Activated CD8-positive, alpha-beta memory T cell treated with anti-CD3 and anti-CD28 coated beads, Interleukin-2, amount 10 ng/mL, durations not matched to agents 7 days and 5 days (primary cell): ENCODE results near the gene PBXIP1. TPM values are rescaled to one million over a fixed set of nuclear protein-coding genes. Genes with fewer than 3 reads are reported as not detected.
"Not testable (repeated sequence)": the region's sequence is repeated elsewhere in the genome, so short reads cannot be mapped to it uniquely, and the experiment has no call there.

ENCODE experiments used
- ATAC-seq: fragments of 150-1000 bp; cut with Tn5 transposase; one replicate; pipeline ENCODE4 v1.10.0; 2021; ENCODE audit warnings: moderate library complexity
- CTCF ChIA-PET: fragments of 350-600 bp; sonication (Branson Sonifier 250); formaldehyde crosslinking; loops from one replicate; lab custom pipeline; 2021; ENCODE audit warnings: antibody characterized with exemption; lab: Charles Lee
- DNase-seq: peaks from one replicate; pipeline ENCODE4 v3.0.0-alpha.2; 2020
- H3K27ac Mint-ChIP-seq: one replicate; pipeline ENCODE4 v1.8.0; 2021; ENCODE audit warnings: mild to moderate bottlenecking, mixed read lengths
- H3K27me3 Mint-ChIP-seq: one replicate; pipeline ENCODE4 v1.8.0; 2021; ENCODE audit warnings: mixed read lengths
- H3K36me3 Mint-ChIP-seq: one replicate; pipeline ENCODE4 v1.8.0; 2021; ENCODE audit warnings: mild to moderate bottlenecking, mixed read lengths
- H3K4me1 Mint-ChIP-seq: one replicate; pipeline ENCODE4 v1.8.0; 2021; ENCODE audit warnings: mixed read lengths
- H3K4me3 Mint-ChIP-seq: one replicate; pipeline ENCODE4 v1.8.0; 2021; ENCODE audit warnings: mild to moderate bottlenecking, moderate library complexity, mixed read lengths
- H3K9me3 Mint-ChIP-seq: one replicate; pipeline ENCODE4 v1.8.0; 2022; ENCODE audit warnings: low read depth, mixed read lengths
- total RNA-seq, 2 experiments: library from RNA; stranded (reverse); gene quantifications; one replicate each; pipeline ENCODE4 v1.2.3, GENCODE V29; 2021

PBXIP1 gene
- total RNA-seq, 2 experiments from 2014 or later, result 52.6 to 61.5 TPM

- no peaks in the 10 kb centered on the region for H3K9me3 Mint-ChIP-seq
- peak overlapping the region; percentile 35 for H3K27ac Mint-ChIP-seq
Measured at GRCh38 chr1:154934358-154934948, 21.4 kb downstream of the PBXIP1 start.

DNA sequence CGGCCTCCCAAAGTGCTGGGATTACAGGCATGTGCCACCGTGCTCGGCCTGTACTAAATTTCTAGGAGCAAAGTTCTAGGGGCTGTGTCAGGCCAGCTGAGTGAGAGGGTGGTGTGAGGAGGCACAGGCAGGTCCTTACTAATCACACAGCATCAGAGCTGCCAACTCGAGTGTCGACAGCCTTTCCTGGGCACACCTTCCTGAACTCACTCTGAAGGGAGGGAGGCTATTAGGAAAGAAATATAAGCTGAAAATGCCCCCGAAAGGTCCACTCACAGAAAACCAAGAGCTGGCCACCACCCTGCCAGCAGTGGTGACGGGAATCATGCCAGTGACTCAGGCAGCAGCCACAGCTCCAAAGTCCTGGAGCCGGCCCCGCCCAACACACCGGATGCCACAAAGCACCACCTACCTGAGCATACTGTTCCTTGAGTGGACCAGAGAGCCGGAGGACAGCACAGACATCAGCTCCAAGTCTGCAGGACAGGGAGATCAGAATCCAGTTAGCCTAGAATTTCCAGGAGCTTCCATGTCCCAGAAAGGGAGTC lies 23.9 kb downstream of the PBXIP1 start:
- CTCF ChIA-PET, result interaction anchor here (1.6 kb wide), 2 partner anchors 172 to 372 kb away, joined by 3 to 5 read pairs; no protein-coding TSS in a partner anchor
- no peak for DNase-seq
- H3K36me3 Mint-ChIP-seq, result peaks cover 24% of the 10 kb centered on the region
- no peak overlapping the region for H3K4me3 Mint-ChIP-seq
- H3K27me3 Mint-ChIP-seq, result no peaks in the 10 kb centered on the region
- no peak for ATAC-seq
- peaks cover 25% of the 10 kb centered on the region for H3K4me1 Mint-ChIP-seq
- no peak overlapping the region for H3K27ac Mint-ChIP-seq
- no peaks in the 10 kb centered on the region for H3K9me3 Mint-ChIP-seq

More at GRCh38 chr1:154934358-154934948, 21.4 kb downstream of the PBXIP1 start:
- H3K4me3 Mint-ChIP-seq, result no peak overlapping the region
- H3K36me3 Mint-ChIP-seq, result peaks cover 10% of the 10 kb centered on the region
- CTCF ChIA-PET, result interaction anchor here (0.6 to 4.2 kb wide), 3 partner anchors 21 to 83 kb away, joined by 3 to 23 read pairs (median 5); partner anchors contain the start of gene PBXIP1
- H3K4me1 Mint-ChIP-seq, result peaks cover 43% of the 10 kb centered on the region
- no peak for DNase-seq
- H3K27me3 Mint-ChIP-seq, result no peaks in the 10 kb centered on the region
- no peak for ATAC-seq

DNA sequence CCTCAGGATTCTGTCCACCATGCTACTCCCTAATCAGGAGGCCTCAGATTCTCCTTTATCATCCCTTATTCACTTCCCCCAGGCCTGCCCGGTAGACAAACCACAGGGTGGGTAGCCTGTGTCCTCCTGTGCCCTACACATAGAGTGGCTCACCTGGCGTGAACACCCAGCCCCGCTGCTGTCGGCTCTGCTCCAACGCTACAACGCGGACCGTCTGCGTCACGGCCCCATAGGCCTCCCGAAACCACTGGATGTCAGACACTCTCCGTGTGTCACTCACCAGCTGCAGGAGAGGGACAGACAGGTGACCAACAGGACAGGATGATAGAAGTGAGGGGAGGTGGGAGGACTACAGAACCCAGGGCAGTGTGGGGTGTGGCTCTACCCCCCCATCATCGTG lies 29.7 kb downstream of the PBXIP1 start:
- CTCF ChIA-PET, result interaction anchor here (0.8 to 1.4 kb wide), 3 partner anchors 10 to 165 kb away, joined by 3 to 4 read pairs (median 3); partner anchors contain the start of gene PMVK

DNA sequence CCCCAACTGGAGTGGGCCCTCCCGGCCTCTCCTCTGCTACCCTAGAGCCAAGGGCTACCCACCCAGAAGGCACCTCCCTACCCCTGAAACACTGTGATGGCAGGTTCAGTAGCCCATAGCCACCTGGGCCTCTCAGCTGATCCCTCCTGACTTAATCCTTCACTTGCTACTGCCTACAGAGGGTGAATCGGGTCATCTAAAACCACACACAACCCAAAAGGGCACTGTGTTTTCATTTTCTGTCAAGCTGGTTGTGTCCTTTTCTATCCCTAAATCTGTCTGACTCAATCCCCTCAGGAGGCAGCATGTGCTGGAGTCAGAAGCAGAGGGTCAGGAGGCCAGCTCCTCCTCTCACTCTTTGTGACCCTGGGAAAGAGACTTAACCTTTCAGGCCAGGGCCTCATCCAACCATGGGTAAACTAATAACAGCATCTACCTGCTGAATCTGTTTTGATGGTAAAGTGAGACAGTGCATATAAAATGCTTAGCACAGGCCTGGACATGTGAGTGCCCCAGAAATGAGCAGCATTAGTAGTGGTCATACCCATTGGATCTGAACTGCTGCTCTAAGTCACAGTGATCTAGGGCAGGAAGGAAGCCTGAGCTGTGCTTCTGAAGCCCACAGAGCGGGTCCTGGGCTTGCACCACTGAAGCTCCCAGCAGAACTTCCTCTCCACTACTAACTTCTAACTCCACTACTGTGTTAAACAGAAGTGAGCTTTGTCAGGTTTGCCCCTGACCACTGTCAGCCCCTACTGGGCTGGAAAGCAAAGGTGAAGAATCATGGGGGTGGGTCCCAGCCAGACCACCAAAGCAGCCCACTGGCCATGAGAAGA lies 30.3 kb downstream of the PBXIP1 start:
- H3K27me3 Mint-ChIP-seq, result no peaks in the 10 kb centered on the region
- peaks cover 43% of the 10 kb centered on the region for H3K36me3 Mint-ChIP-seq
- H3K27ac Mint-ChIP-seq, result peak overlapping the region; percentile 76
- H3K9me3 Mint-ChIP-seq, result no peaks in the 10 kb centered on the region
- CTCF ChIA-PET, result interaction anchor here (0.6 to 1.4 kb wide), 4 partner anchors 11 to 1779 kb away, joined by 3 to 5 read pairs (median 4); partner anchors contain the start of gene PMVK
- ATAC-seq (peak; percentile 65), DNase-seq (no peak)
- H3K4me1 Mint-ChIP-seq, result peaks cover 21% of the 10 kb centered on the region
- H3K4me3 Mint-ChIP-seq, result no peak overlapping the region

More for the DNA sequence above, 29.7 kb downstream of the PBXIP1 start:
- Mint-ChIP-seq H3K9me3 (no peaks in the 10 kb centered on the region), H3K4me1 (peaks cover 21% of the 10 kb centered on the region), H3K27me3 (no peaks in the 10 kb centered on the region), H3K36me3 (peaks cover 44% of the 10 kb centered on the region), H3K4me3 (no peak overlapping the region), H3K27ac (peak overlapping the region; percentile 76)
- ATAC-seq, result no peak
- DNase-seq, result no peak

DNA sequence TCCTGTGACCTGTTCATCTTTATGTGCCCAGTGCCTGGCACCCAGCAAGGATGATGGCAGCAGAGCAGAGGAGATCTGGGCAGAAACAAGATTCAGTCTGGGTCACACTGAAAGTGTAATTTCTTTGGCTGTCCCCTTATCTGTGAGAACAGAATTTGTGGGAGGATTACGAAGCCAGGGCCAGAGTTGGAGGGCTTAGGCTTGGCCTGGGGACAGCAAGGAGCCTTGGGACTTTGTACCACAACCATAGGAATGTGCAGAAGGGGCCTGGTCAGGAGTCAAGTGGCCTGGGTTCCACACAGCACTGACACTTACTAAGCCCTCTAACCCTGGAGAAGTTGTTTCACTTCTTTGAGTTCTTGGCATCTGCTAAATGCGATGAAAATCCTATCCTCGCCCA lies 32.2 kb downstream of the PBXIP1 start:
- DNase-seq (no peak), ATAC-seq (no peak)
- Mint-ChIP-seq H3K4me1 (peaks cover 21% of the 10 kb centered on the region), H3K27ac (no peak overlapping the region), H3K9me3 (no peaks in the 10 kb centered on the region), H3K4me3 (no peak overlapping the region), H3K27me3 (no peaks in the 10 kb centered on the region), H3K36me3 (peaks cover 37% of the 10 kb centered on the region)
- CTCF ChIA-PET, result interaction anchor here (1.6 kb wide), 1 partner anchor 161 kb away, joined by 3 read pairs; no protein-coding TSS in a partner anchor

DNA sequence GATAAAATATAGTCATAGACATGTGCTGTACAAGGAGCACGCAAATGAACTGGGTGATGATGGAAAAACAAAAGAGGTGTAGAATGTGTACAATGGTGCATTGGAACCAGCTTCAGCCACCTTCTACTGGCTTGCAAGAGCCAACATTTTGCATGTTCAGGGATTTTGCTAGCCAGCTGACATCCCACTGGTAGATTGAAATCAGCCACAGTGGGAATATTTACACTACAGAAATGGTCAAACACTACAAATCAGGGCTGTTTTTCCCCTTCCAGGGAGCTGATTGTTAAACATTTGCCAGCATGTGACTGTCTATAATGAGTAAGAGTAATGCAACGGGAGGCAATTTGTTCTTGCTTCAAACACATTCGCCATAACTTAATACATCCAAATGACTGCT lies 42.6 kb downstream of the PBXIP1 start:
- no peak overlapping the region for H3K27ac Mint-ChIP-seq
- no peaks in the 10 kb centered on the region for H3K9me3 Mint-ChIP-seq
- H3K4me1 Mint-ChIP-seq, result no peaks in the 10 kb centered on the region
- DNase-seq (no peak), ATAC-seq (no peak)
- H3K27me3 Mint-ChIP-seq, result no peaks in the 10 kb centered on the region
- no peak overlapping the region for H3K4me3 Mint-ChIP-seq
- peaks cover 12% of the 10 kb centered on the region for H3K36me3 Mint-ChIP-seq
- CTCF ChIA-PET, result interaction anchor here (1.8 kb wide), 1 partner anchor 35 kb away, joined by 6 read pairs; no protein-coding TSS in a partner anchor

GRCh38 chr1:154912755-154913154 lies 43.1 kb downstream of the PBXIP1 start:
- peaks cover 1% of the 10 kb centered on the region for H3K27me3 Mint-ChIP-seq
- H3K9me3 Mint-ChIP-seq, result no peaks in the 10 kb centered on the region
- DNase-seq (no peak), ATAC-seq (no peak)
- no peak overlapping the region for H3K4me3 Mint-ChIP-seq
- CTCF ChIA-PET, result interaction anchor here (1.8 kb wide), 1 partner anchor 34 kb away, joined by 6 read pairs; no protein-coding TSS in a partner anchor
- H3K27ac Mint-ChIP-seq, result no peak overlapping the region
- no peaks in the 10 kb centered on the region for H3K4me1 Mint-ChIP-seq
- H3K36me3 Mint-ChIP-seq, result peaks cover 12% of the 10 kb centered on the region

- Mint-ChIP-seq H3K9me3 (no peaks in the 10 kb centered on the region), H3K27ac (no peak overlapping the region), H3K27me3 (peaks cover 2% of the 10 kb centered on the region), H3K4me3 (no peak overlapping the region), H3K4me1 (no peaks in the 10 kb centered on the region), H3K36me3 (peaks cover 8% of the 10 kb centered on the region)
- CTCF ChIA-PET, result interaction anchor here (1.2 to 1.8 kb wide), 2 partner anchors 25 to 33 kb away, joined by 3 to 6 read pairs; partner anchors contain the start of gene PMVK
- DNase-seq, result no peak
- no peak for ATAC-seq
Measured at GRCh38 chr1:154911691-154912550, 44.0 kb downstream of the PBXIP1 start.

DNA sequence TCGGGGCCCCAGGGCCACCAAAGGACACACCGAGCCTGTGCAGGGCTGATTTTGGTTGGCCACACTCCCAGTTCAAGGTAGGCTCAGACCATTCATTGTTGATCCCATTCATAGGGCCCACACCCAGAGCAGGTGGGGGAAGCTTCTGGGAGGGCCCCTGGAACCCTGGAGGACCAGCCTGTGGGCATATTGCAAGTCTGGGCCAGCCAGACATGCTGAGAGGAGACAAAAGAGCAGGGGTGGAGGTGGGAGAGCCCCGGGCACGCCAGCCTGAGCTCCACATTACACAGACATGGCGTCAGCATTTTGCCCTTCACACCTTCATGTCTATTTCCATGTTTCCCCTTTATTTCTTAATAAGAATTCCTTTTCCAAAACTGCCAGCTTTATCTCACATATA lies 45.0 kb downstream of the PBXIP1 start:
- DNase-seq (no peak), ATAC-seq (no peak)
- Mint-ChIP-seq H3K4me3 (no peak overlapping the region), H3K9me3 (no peaks in the 10 kb centered on the region), H3K36me3 (peaks cover 3% of the 10 kb centered on the region), H3K27ac (no peak overlapping the region), H3K4me1 (no peaks in the 10 kb centered on the region), H3K27me3 (peaks cover 2% of the 10 kb centered on the region)
- CTCF ChIA-PET, result interaction anchor here (1.2 kb wide), 1 partner anchor 26 kb away, joined by 3 read pairs; the partner anchor contains the start of gene PMVK

DNA sequence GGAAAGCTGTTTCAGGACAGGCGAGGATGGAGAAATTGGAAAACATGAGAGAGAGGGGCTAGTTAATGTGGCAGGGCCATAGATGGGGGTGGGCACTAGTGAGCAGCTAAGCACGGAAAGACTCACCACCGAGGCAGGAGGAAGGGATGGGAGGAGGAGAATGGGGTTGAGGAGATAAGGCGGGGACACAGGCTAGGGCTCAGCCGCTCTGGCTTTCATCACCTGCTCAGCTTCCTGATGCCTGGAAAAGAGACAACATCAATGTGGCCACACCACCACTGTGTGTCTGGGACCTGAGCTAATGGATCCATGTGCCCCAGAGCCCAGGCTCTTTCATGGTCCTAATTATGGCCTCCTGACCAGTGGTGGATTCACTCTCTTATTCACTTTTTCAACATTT lies 47.0 kb downstream of the PBXIP1 start:
- H3K4me1 Mint-ChIP-seq, result no peaks in the 10 kb centered on the region
- no peak for DNase-seq
- no peaks in the 10 kb centered on the region for H3K9me3 Mint-ChIP-seq
- H3K27me3 Mint-ChIP-seq, result peaks cover 2% of the 10 kb centered on the region
- no peaks in the 10 kb centered on the region for H3K36me3 Mint-ChIP-seq
- ATAC-seq, result no peak
- H3K27ac Mint-ChIP-seq, result no peak overlapping the region
- CTCF ChIA-PET, result no interaction called here
- H3K4me3 Mint-ChIP-seq, result no peak overlapping the region

GRCh38 chr1:154908129-154908528 lies 47.8 kb downstream of the PBXIP1 start:
- not testable (repeated sequence) for H3K4me1 Mint-ChIP-seq, H3K27ac Mint-ChIP-seq, H3K27me3 Mint-ChIP-seq, H3K4me3 Mint-ChIP-seq, H3K9me3 Mint-ChIP-seq, ATAC-seq, DNase-seq, H3K36me3 Mint-ChIP-seq
- CTCF ChIA-PET, result interaction anchor here (0.6 kb wide), 1 partner anchor 111 kb away, joined by 3 read pairs; no protein-coding TSS in a partner anchor

DNA sequence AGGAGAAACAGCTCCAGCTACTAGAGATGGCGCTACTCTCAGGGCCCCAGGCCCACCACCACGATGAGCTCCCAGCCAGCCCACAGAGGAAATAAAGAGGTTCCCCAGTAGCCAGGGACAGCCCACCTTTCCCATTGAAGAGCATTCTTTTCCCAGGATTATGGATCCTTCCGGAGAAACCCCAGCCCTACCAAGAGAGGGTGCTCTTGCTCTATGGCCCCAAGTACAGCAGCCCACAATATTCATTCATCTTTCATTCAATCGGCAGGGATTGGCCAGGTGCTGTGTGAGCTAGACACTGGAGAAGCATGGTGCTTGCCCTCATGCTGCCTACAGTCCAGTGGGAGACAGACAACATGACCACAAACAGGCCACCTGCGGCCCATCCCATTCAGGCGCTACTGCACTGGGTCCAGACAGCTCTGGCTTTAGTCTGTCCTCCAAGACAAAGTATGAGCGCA lies 49.2 kb downstream of the PBXIP1 start:
- H3K36me3 Mint-ChIP-seq, result no peaks in the 10 kb centered on the region
- no peaks in the 10 kb centered on the region for H3K9me3 Mint-ChIP-seq
- DNase-seq, result no peak
- H3K4me1 Mint-ChIP-seq, result no peaks in the 10 kb centered on the region
- peaks cover 2% of the 10 kb centered on the region for H3K27me3 Mint-ChIP-seq
- CTCF ChIA-PET, result interaction anchor here (0.7 to 1.9 kb wide), 6 partner anchors 12 to 111 kb away, joined by 3 to 6 read pairs (median 4); partner anchors contain the start of gene PMVK
- H3K4me3 Mint-ChIP-seq, result no peak overlapping the region
- no peak overlapping the region for H3K27ac Mint-ChIP-seq
- no peak for ATAC-seq
